HEK293T (cell line): ENCODE measurements around the gene R3HDM2.

ENCODE experiments used
- ARNT ChIP-seq: fragments of 450-650 bp; IDR thresholded peaks from 2 replicates; pipeline ENCODE4 v1.6.1; 2017; ENCODE audit warnings: mild to moderate bottlenecking
- BHLHE40 ChIP-seq: fragments of 450-650 bp; IDR thresholded peaks from 2 replicates; pipeline ENCODE4 v1.6.1; 2016; ENCODE audit warnings: mild to moderate bottlenecking, moderate library complexity, borderline replicate concordance
- ELF4 ChIP-seq: fragments of 450-650 bp; IDR thresholded peaks from 2 replicates; pipeline ENCODE4 v1.6.1; 2017; ENCODE audit warnings: antibody characterized with exemption
- FOXK2 ChIP-seq: fragments of 450-650 bp; IDR thresholded peaks from 2 replicates; pipeline ENCODE4 v1.6.1; 2016; ENCODE audit warnings: mild to moderate bottlenecking
- FOXM1 ChIP-seq: fragments of 450-650 bp; IDR thresholded peaks from 2 replicates; pipeline ENCODE4 v1.6.1; 2017; ENCODE audit warnings: mild to moderate bottlenecking, borderline replicate concordance
- HDGF ChIP-seq: fragments of 450-650 bp; IDR thresholded peaks from 2 replicates; pipeline ENCODE4 v1.6.1; 2017; ENCODE audit warnings: antibody characterized with exemption, borderline replicate concordance
- NFRKB ChIP-seq: fragments of 450-650 bp; IDR thresholded peaks from 2 replicates; pipeline ENCODE4 v1.6.1; 2016; ENCODE audit warnings: mild to moderate bottlenecking, moderate library complexity
- PKNOX1 ChIP-seq: fragments of 450-650 bp; IDR thresholded peaks from 2 replicates; pipeline ENCODE4 v1.6.1; 2016
- SUZ12 ChIP-seq: fragments of 450-650 bp; IDR thresholded peaks from 2 replicates; pipeline ENCODE4 v1.6.1; 2016; ENCODE audit warnings: mild to moderate bottlenecking

- TF ChIP-seq PKNOX1 (peak; percentile 76), FOXK2 (no peak), FOXM1 (peak; percentile 37; the same call in 1 of the 2 replicates), ARNT (no peak; the same call in 1 of the 2 replicates), SUZ12 (no peak), NFRKB (no peak), BHLHE40 (no peak), HDGF (no peak), ELF4 (no peak)
Observed at GRCh38 chr12:57238854-57239554, 191.8 kb downstream of the R3HDM2 start.
